ENCODE results near the gene WSCD2. TPM values are rescaled to one million over a fixed set of nuclear protein-coding genes. Genes with fewer than 3 reads are reported as not detected.

Gene WSCD2
- polyA plus RNA-seq, 1 experiment, result not detected

GRCh38 chr12:108207791-108208730 lies 79.0 kb downstream of the WSCD2 start:
- POLR2A ChIA-PET, result no interaction called here
- no peak overlapping the region for H3K4me3 ChIP-seq (ENCODE audit: low read depth, low read length)
- CTCF ChIA-PET, result interaction anchor here (2.2 kb wide), 1 partner anchor 14 kb away, joined by 6 read pairs; no protein-coding TSS in a partner anchor
- no peaks in the 10 kb centered on the region for H3K36me3 ChIP-seq (ENCODE audit: control insufficient read depth, insufficient read depth, low read length)
- H3K27me3 ChIP-seq (ENCODE audit: control insufficient read depth, insufficient read depth, low read length), result no peaks in the 10 kb centered on the region
- TF ChIP-seq CTCF (IDR thresholded peaks at IDR 0.05; ENCODE audit: insufficient read depth, low read depth, low read length), result no peak
- DNase-seq (ENCODE audit: low read depth), result no peak

GRCh38 chr12:108210001-108210400 lies 80.9 kb downstream of the WSCD2 start:
- TF ChIP-seq CTCF (IDR thresholded peaks at IDR 0.05; ENCODE audit: insufficient read depth, low read depth, low read length), result no peak
- ChIA-PET CTCF (no interaction called here), POLR2A (no interaction called here)
- H3K4me3 ChIP-seq (ENCODE audit: low read depth, low read length), result no peak overlapping the region
- DNase-seq (ENCODE audit: low read depth), result no peak
- H3K36me3 ChIP-seq (ENCODE audit: control insufficient read depth, insufficient read depth, low read length), result no peaks in the 10 kb centered on the region
- H3K27me3 ChIP-seq (ENCODE audit: control insufficient read depth, insufficient read depth, low read length), result no peaks in the 10 kb centered on the region

GRCh38 chr12:108211157-108211556 lies 82.1 kb downstream of the WSCD2 start:
- H3K27me3 ChIP-seq (ENCODE audit: control insufficient read depth, insufficient read depth, low read length), result no peaks in the 10 kb centered on the region
- H3K36me3 ChIP-seq (ENCODE audit: control insufficient read depth, insufficient read depth, low read length), result no peaks in the 10 kb centered on the region
- H3K4me3 ChIP-seq (ENCODE audit: low read depth, low read length), result no peak overlapping the region
- TF ChIP-seq CTCF (IDR thresholded peaks at IDR 0.05; ENCODE audit: insufficient read depth, low read depth, low read length), result no peak
- no peak for DNase-seq (ENCODE audit: low read depth)
- ChIA-PET POLR2A (no interaction called here), CTCF (interaction anchor here (1.8 kb wide), 1 partner anchor 17 kb away, joined by 4 read pairs; no protein-coding TSS in a partner anchor)

- no peak for TF ChIP-seq CTCF (IDR thresholded peaks at IDR 0.05; ENCODE audit: insufficient read depth, low read depth, low read length)
- Histone ChIP-seq H3K36me3 (ENCODE audit: control insufficient read depth, insufficient read depth, low read length) (no peaks in the 10 kb centered on the region), H3K27me3 (ENCODE audit: control insufficient read depth, insufficient read depth, low read length) (no peaks in the 10 kb centered on the region), H3K4me3 (ENCODE audit: low read depth, low read length) (no peak overlapping the region)
- POLR2A ChIA-PET, result no interaction called here
- DNase-seq (ENCODE audit: low read depth), result no peak
- CTCF ChIA-PET, result no interaction called here
Measured at GRCh38 chr12:108213871-108214445, 84.9 kb downstream of the WSCD2 start.

- no peak for TF ChIP-seq CTCF (IDR thresholded peaks at IDR 0.05; ENCODE audit: insufficient read depth, low read depth, low read length)
- DNase-seq (ENCODE audit: low read depth), result no peak
- H3K4me3 ChIP-seq (ENCODE audit: low read depth, low read length), result no peak overlapping the region
- CTCF ChIA-PET, result no interaction called here
- POLR2A ChIA-PET, result no interaction called here
- no peaks in the 10 kb centered on the region for H3K27me3 ChIP-seq (ENCODE audit: control insufficient read depth, insufficient read depth, low read length)
- H3K36me3 ChIP-seq (ENCODE audit: control insufficient read depth, insufficient read depth, low read length), result no peaks in the 10 kb centered on the region
Measured at GRCh38 chr12:108214486-108214885, 85.4 kb downstream of the WSCD2 start.
